HG02884 (cell line): ENCODE measurements around the gene OR2T34.
A peak's percentile ranks its signal among the peaks of the same experiment; 100 is the strongest.
"Not testable (repeated sequence)": the region's sequence is repeated elsewhere in the genome, so short reads cannot be mapped to it uniquely, and the experiment has no call there.

Experiments
- ATAC-seq: cut with Tn5 transposase; IDR thresholded peaks from one replicate; pipeline ENCODE4 v1.9.1; 2021; ENCODE audit warnings: mild to moderate bottlenecking, moderate library complexity; ENCODE audit not compliant: unreplicated experiment

The OR2T34 gene

GRCh38 chr1:248565530-248566373 lies 8.8 kb downstream of the OR2T34 start:
- ATAC-seq = peak; percentile 68

- not testable (repeated sequence) for ATAC-seq
Observed at GRCh38 chr1:248562672-248563071, 11.9 kb downstream of the OR2T34 start, which contains the start of gene OR2T29. Gene OR2T29, minus strand, starts transcription at chr1:248562772. Its CDS starts 3,281 bp downstream, at chr1:248559491.

GRCh38 chr1:248551027-248551426 lies 23.5 kb downstream of the OR2T34 start:
- not testable (repeated sequence) for ATAC-seq

- ATAC-seq = not testable (repeated sequence)
Observed at GRCh38 chr1:248547383-248547782, 27.2 kb downstream of the OR2T34 start.

GRCh38 chr1:248537449-248537848 lies 37.1 kb downstream of the OR2T34 start:
- ATAC-seq = peak; percentile 74
